H9 (cell line): Measurements from ENCODE around the gene RALY. TPM values are rescaled to one million over a fixed set of nuclear protein-coding genes. Genes with fewer than 3 reads are reported as not detected.

ENCODE experiments used
- DNase-seq: peaks from one replicate; pipeline ENCODE4 v3.0.0-alpha.2; 2017
- H2AFZ ChIP-seq: one replicate; pipeline ENCODE4 v1.6.1; 2013; ENCODE audit warnings: mild to moderate bottlenecking, low read length, control low read depth, moderate library complexity
- H2AK5ac ChIP-seq: 2 replicates; pipeline ENCODE4 v1.6.1; 2013; ENCODE audit warnings: low read length, control low read depth, mixed read lengths; ENCODE audit not compliant: insufficient read length
- H2BK120ac ChIP-seq: one replicate; pipeline ENCODE4 v1.6.1; 2013; ENCODE audit warnings: low read depth, mild to moderate bottlenecking, low read length, control low read depth, inconsistent platforms; ENCODE audit not compliant: poor library complexity, severe bottlenecking
- H2BK12ac ChIP-seq: 2 replicates; pipeline ENCODE4 v1.6.1; 2013; ENCODE audit warnings: low read length, control low read depth, mixed read lengths, low read depth; ENCODE audit not compliant: insufficient read length
- H2BK15ac ChIP-seq: 2 replicates; pipeline ENCODE4 v1.6.1; 2013; ENCODE audit warnings: low read depth, low read length, control low read depth
- H2BK20ac ChIP-seq: one replicate; pipeline ENCODE4 v1.6.1; 2013; ENCODE audit warnings: low read depth, mild to moderate bottlenecking, low read length, control low read depth, inconsistent platforms; ENCODE audit not compliant: poor library complexity, severe bottlenecking
- H2BK5ac ChIP-seq: 2 replicates; pipeline ENCODE4 v1.6.1; 2013; ENCODE audit warnings: low read length, control low read depth, mixed read lengths; ENCODE audit not compliant: insufficient read length
- H3K14ac ChIP-seq: 2 replicates; pipeline ENCODE4 v1.6.1; 2013; ENCODE audit warnings: low read length, control low read depth; ENCODE audit not compliant: insufficient read depth
- H3K18ac ChIP-seq: 2 replicates; pipeline ENCODE4 v1.6.1; 2013; ENCODE audit warnings: low read depth, mild to moderate bottlenecking, mixed read lengths, low read length, control low read depth; ENCODE audit not compliant: insufficient read length
- H3K23ac ChIP-seq: 2 replicates; pipeline ENCODE4 v1.6.1; 2013; ENCODE audit warnings: low read length, control low read depth, mixed read lengths, low read depth; ENCODE audit not compliant: insufficient read length
- H3K23me2 ChIP-seq: 2 replicates; pipeline ENCODE4 v1.6.1; 2013; ENCODE audit warnings: low read depth, mild to moderate bottlenecking, mixed read lengths, low read length, control low read depth; ENCODE audit not compliant: insufficient read length, poor library complexity, severe bottlenecking
- H3K27ac ChIP-seq: 2 replicates; pipeline ENCODE4 v1.5.1; 2013; ENCODE audit warnings: low read length, control low read depth, mixed read lengths, low read depth; ENCODE audit not compliant: insufficient read length
- H3K27me3 ChIP-seq: 2 replicates; pipeline ENCODE4 v1.6.1; 2013; ENCODE audit warnings: low read length, control low read depth, inconsistent platforms; ENCODE audit not compliant: insufficient read depth
- H3K4ac ChIP-seq: 2 replicates; pipeline ENCODE4 v1.6.1; 2013; ENCODE audit warnings: low read depth, mild to moderate bottlenecking, control low read depth, inconsistent platforms, low read length, moderate library complexity
- H3K4me1 ChIP-seq: 2 replicates; pipeline ENCODE4 v1.6.1; 2013; ENCODE audit warnings: low read length, control low read depth, inconsistent platforms; ENCODE audit not compliant: insufficient read depth
- H3K4me2 ChIP-seq: 2 replicates; pipeline ENCODE4 v1.6.1; 2013; ENCODE audit warnings: low read length, control low read depth, mixed read lengths; ENCODE audit not compliant: insufficient read length, insufficient read depth
- H3K56ac ChIP-seq: 2 replicates; pipeline ENCODE4 v1.6.1; 2013; ENCODE audit warnings: low read depth, mild to moderate bottlenecking, mixed read lengths, low read length, control low read depth; ENCODE audit not compliant: insufficient read length
- H3K79me1 ChIP-seq: 2 replicates; pipeline ENCODE4 v1.6.1; 2013; ENCODE audit warnings: low read depth, mild to moderate bottlenecking, moderate library complexity, low read length, control low read depth, inconsistent platforms; ENCODE audit not compliant: insufficient read depth, poor library complexity, severe bottlenecking
- H3K79me2 ChIP-seq: 2 replicates; pipeline ENCODE4 v1.6.1; 2013; ENCODE audit warnings: low read length, control low read depth, inconsistent platforms; ENCODE audit not compliant: insufficient read depth
- H3K9ac ChIP-seq: 2 replicates; pipeline ENCODE4 v1.6.1; 2013; ENCODE audit warnings: low read length, control low read depth, mixed read lengths; ENCODE audit not compliant: insufficient read length; ENCODE audit errors: extremely low read depth
- H3K9me3 ChIP-seq: one replicate; pipeline ENCODE4 v1.6.1; 2013; ENCODE audit warnings: low read depth, low read length, inconsistent platforms; ENCODE audit not compliant: control insufficient read depth
- H3T11ph ChIP-seq: one replicate; pipeline ENCODE4 v1.6.1; 2013; ENCODE audit warnings: mild to moderate bottlenecking, low read length, control low read depth, inconsistent platforms
- H4K20me1 ChIP-seq: one replicate; pipeline ENCODE4 v1.6.1; 2013; ENCODE audit not compliant: control insufficient read depth, insufficient read length, insufficient read depth
- H4K5ac ChIP-seq: 2 replicates; pipeline ENCODE4 v1.6.1; 2013; ENCODE audit warnings: low read depth, mild to moderate bottlenecking, mixed read lengths, low read length, control low read depth; ENCODE audit not compliant: insufficient read length
- H4K8ac ChIP-seq: replicated peaks from 2 replicates; pipeline ENCODE4 v1.6.1; 2013; ENCODE audit warnings: low read length, control low read depth, mixed read lengths, low read depth; ENCODE audit not compliant: insufficient read length
- H4K91ac ChIP-seq: 2 replicates; pipeline ENCODE4 v1.6.1; 2013; ENCODE audit warnings: low read depth, mild to moderate bottlenecking, moderate library complexity, mixed read lengths, low read length, control low read depth; ENCODE audit not compliant: insufficient read length
- H3K27ac Mint-ChIP-seq, 3 experiments: 2 replicates in 2 of 3; 3 replicates in 1 of 3; pipeline ENCODE4 v1.8.0; 2020 to 2021; ENCODE audit warnings: mixed read lengths in 3 of 3, mild to moderate bottlenecking in 1 of 3, moderate library complexity in 1 of 3
- H3K27me3 Mint-ChIP-seq: 2 replicates; pipeline ENCODE4 v1.8.0; 2021; ENCODE audit warnings: low read depth, mild to moderate bottlenecking, moderate library complexity, mixed read lengths
- H3K36me3 Mint-ChIP-seq, 3 experiments: 2 replicates in 2 of 3; 3 replicates in 1 of 3; pipeline ENCODE4 v1.8.0; 2020 to 2021; ENCODE audit warnings: low read depth in 3 of 3, mixed read lengths in 3 of 3; ENCODE audit not compliant: insufficient read depth in 1 of 3
- H3K4me1 Mint-ChIP-seq, 2 experiments: 2 replicates each; pipeline ENCODE4 v1.8.0; 2020; ENCODE audit warnings: mixed read lengths in 2 of 2
- H3K4me3 Mint-ChIP-seq, 2 experiments: 2 replicates in 1 of 2; 3 replicates in 1 of 2; pipeline ENCODE4 v1.8.0; 2020 to 2021; ENCODE audit warnings: mild to moderate bottlenecking in 2 of 2, mixed read lengths in 2 of 2, moderate library complexity in 1 of 2
- H3K9me3 Mint-ChIP-seq, 2 experiments: 2 replicates in 1 of 2; 3 replicates in 1 of 2; pipeline ENCODE4 v1.8.0; 2020; ENCODE audit warnings: mild to moderate bottlenecking in 2 of 2, mixed read lengths in 2 of 2, moderate library complexity in 1 of 2
- WGBS: extraction: QIAGEN DNeasy Blood & Tissue Kit; methylation state at CpG from one replicate; pipeline ENCODE4 v1.1.7; 2013; ENCODE audit warnings: missing lambda C conversion rate, low lambda C conversion rate, mixed read lengths; ENCODE audit not compliant: insufficient read length; ENCODE audit errors: extremely low coverage; 5-methylcytosine and 5-hydroxymethylcytosine counted together
- total RNA-seq: library from RNA; stranded (reverse); gene quantifications from 2 replicates; pipeline ENCODE4 v1.2.1, GENCODE V29; 2021
- TF ChIP-seq, protein P1 (sequence below): fragments of 200-600 bp; sonication (generic); conservative IDR thresholded peaks from 3 replicates; pipeline ENCODE4 v1.8.0; 2021; ENCODE audit warnings: antibody characterized with exemption, mild to moderate bottlenecking

RALY gene
- total RNA-seq, 1 experiment from 2014 or later: 199 TPM

DNA sequence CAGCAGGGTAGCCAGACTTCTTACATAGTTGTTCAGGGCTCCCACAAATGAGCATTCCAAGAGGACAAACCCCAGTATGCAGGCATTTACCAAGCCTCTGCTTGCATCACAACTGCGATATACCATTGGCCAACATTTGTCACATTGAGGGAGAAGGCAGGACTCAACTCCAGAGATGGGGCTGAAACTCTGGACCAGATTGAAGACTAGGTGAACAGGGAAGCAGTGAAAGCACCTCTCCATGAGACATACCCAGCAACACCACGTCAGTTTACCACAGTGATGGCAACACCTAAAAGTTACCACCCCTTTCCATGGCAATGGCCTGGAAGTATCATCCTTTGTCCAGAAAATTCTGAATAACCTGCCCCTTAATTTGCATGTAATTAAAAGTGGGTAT lies 7.9 kb upstream of the RALY start:
- Histone ChIP-seq H3K56ac (no peak overlapping the region), H3K79me2 (no peaks in the 10 kb centered on the region), H2AFZ (no peak overlapping the region), H3K4me1 (no peaks in the 10 kb centered on the region), H2BK12ac (no peak overlapping the region), H3K4me2 (no peak overlapping the region), H3K27ac (no peak overlapping the region), H2BK20ac (no peak overlapping the region), H3K14ac (no peak overlapping the region), H3K27me3 (no peaks in the 10 kb centered on the region), H3K23me2 (no peaks in the 10 kb centered on the region), H3T11ph (no peak overlapping the region), H4K91ac (no peak overlapping the region), H3K79me1 (no peaks in the 10 kb centered on the region), H2BK5ac (no peak overlapping the region), H2BK120ac (no peak overlapping the region), H3K23ac (no peak overlapping the region), H4K8ac (no peak overlapping the region), H3K9me3 (no peaks in the 10 kb centered on the region), H3K9ac (no peak overlapping the region), H3K18ac (no peak overlapping the region), H4K5ac (no peak overlapping the region), H3K4ac (no peak overlapping the region), H2BK15ac (no peak overlapping the region), H2AK5ac (no peak overlapping the region), H4K20me1 (no peaks in the 10 kb centered on the region)
- no CpG with 5 or more reads among the region's 2 CpGs for WGBS
- DNase-seq: no peak
- H3K27me3 Mint-ChIP-seq: no peaks in the 10 kb centered on the region; the same call in 1 of the 2 replicates
- no peak overlapping the region for H3K4me3 Mint-ChIP-seq
- H3K4me1 Mint-ChIP-seq: peaks cover 12% of the 10 kb centered on the region in 2 experiments
- no peak overlapping the region for H3K27ac Mint-ChIP-seq
- peaks cover 0 to 6% (median 5%) of the 10 kb centered on the region in 3 experiments; a peak in 3 of 7 replicates for H3K36me3 Mint-ChIP-seq
- no peaks in the 10 kb centered on the region for H3K9me3 Mint-ChIP-seq
- TF ChIP-seq, protein P1, sequence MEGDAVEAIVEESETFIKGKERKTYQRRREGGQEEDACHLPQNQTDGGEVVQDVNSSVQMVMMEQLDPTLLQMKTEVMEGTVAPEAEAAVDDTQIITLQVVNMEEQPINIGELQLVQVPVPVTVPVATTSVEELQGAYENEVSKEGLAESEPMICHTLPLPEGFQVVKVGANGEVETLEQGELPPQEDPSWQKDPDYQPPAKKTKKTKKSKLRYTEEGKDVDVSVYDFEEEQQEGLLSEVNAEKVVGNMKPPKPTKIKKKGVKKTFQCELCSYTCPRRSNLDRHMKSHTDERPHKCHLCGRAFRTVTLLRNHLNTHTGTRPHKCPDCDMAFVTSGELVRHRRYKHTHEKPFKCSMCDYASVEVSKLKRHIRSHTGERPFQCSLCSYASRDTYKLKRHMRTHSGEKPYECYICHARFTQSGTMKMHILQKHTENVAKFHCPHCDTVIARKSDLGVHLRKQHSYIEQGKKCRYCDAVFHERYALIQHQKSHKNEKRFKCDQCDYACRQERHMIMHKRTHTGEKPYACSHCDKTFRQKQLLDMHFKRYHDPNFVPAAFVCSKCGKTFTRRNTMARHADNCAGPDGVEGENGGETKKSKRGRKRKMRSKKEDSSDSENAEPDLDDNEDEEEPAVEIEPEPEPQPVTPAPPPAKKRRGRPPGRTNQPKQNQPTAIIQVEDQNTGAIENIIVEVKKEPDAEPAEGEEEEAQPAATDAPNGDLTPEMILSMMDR: no peak
